Measurements from ENCODE around the gene UBE2S.

Gene UBE2S

DNA sequence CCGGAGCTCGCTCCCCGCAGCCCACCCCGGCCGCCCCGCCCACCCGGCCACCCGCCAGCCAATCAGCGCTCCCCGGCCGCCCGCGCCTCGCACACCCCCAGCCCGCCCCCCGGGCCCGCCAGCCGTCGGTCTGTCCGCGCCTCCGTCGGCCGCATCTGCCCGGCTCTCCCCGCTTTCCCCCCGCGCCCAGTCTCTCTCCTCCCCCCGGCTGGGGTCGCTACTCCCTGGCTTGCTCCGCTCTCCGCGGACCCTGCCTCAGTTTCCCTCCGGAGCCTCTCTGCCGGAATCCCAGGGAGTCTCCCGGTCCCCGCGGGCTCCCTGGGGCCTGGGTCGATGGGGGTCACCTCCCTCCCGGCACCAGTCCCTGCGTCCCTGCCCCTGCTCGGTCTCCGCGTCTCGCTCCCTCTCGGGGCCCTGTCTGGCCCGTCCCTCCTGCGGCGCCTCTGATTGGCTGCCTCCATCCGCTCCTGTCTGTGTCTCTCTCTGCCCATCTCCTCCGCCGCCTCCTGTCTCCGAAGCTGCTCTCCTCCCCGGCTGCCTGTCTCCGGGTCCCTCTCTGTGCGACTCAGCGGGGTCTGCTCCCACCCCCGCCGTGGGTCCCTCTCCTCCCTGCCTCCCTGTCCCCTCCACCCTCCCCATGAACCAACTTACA is 37.8 kb downstream of the UBE2S start:
- Histone ChIP-seq H3K9me2 (replicated peaks; ENCODE audit: low read depth, low read length) (no peaks in the 10 kb centered on the region), H4K20me1 (ENCODE audit: insufficient read depth, low read length, poor library complexity, severe bottlenecking) (no peaks in the 10 kb centered on the region), H3K4me3 (ENCODE audit: low read length, poor library complexity, severe bottlenecking) (no peak overlapping the region), H3K4me2 (ENCODE audit: low read depth, low read length, poor library complexity, severe bottlenecking) (no peak overlapping the region), H3K9me3 (ENCODE audit: insufficient read depth, low read depth, low read length) (no peaks in the 10 kb centered on the region), H2AFZ (ENCODE audit: low read length) (no peak overlapping the region), H3K36me3 (ENCODE audit: insufficient read depth, low read length) (no peaks in the 10 kb centered on the region), H3K27me3 (ENCODE audit: insufficient read depth, low read length, poor library complexity, severe bottlenecking) (no peaks in the 10 kb centered on the region), H3K4me1 (ENCODE audit: insufficient read depth, low read length, poor library complexity, severe bottlenecking) (no peaks in the 10 kb centered on the region), H3K9ac (ENCODE audit: low read depth, low read length, poor library complexity, severe bottlenecking) (no peak overlapping the region), H3K79me2 (ENCODE audit: insufficient read depth, low read length) (no peaks in the 10 kb centered on the region), H3F3A (ENCODE audit: low read depth) (no peaks in the 10 kb centered on the region)
- TF ChIP-seq EZH2phosphoT487 (IDR thresholded peaks at IDR 0.05; ENCODE audit: borderline replicate concordance): no peak

DNA sequence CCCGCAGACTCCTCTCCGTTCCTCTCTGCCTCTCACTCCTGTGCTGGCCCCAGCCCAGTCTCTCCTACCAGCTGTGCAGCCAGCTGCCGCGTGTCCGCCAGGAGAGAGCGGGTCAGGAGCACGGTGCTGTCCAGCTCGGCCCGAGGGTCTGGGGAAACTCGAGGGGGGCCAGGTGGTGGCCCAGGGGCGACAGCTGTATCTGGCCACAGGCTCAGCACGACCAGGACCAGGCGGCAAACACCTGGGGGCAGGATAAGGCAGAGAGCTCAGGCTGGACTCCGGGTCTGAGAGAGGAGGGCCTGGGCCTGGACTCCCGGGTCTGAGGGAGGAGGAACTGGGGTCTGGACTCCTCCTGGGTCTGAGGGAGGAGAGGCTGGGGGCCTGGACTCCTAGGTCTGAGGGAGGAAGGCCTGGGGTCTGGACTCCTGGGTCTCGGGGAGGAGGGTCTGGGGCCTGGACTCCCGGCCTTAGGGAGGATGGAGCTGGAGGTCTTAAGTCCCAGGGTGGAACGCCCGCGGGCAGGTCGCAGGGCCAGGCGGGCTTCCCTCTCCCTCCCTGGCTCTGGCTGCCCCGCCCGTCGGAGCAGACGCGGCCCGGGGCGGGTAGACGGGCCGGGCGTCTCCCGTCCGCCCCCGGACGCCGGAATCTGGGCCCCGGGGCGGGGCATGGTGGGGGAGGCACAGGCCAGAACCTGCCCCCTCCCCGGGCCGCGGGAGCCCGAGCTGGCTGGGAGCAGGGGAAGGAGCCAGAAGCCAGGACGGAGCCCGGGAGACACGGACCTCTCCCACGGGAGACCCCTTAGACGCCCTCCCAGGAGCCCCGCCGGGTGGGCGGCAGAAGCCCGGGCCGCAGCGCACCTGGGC is 38.7 kb downstream of the UBE2S start:
- no peaks in the 10 kb centered on the region for H3K9me3 ChIP-seq (ENCODE audit: insufficient read depth, low read depth, low read length)
- H3K4me1 ChIP-seq (ENCODE audit: insufficient read depth, low read length, poor library complexity, severe bottlenecking): no peaks in the 10 kb centered on the region
- no peak overlapping the region for H3K4me3 ChIP-seq (ENCODE audit: low read length, poor library complexity, severe bottlenecking)
- no peaks in the 10 kb centered on the region for H4K20me1 ChIP-seq (ENCODE audit: insufficient read depth, low read length, poor library complexity, severe bottlenecking)
- H3K79me2 ChIP-seq (ENCODE audit: insufficient read depth, low read length): no peaks in the 10 kb centered on the region
- H3K9me2 ChIP-seq (replicated peaks; ENCODE audit: low read depth, low read length): no peaks in the 10 kb centered on the region
- no peak overlapping the region for H2AFZ ChIP-seq (ENCODE audit: low read length)
- TF ChIP-seq, protein P1, sequence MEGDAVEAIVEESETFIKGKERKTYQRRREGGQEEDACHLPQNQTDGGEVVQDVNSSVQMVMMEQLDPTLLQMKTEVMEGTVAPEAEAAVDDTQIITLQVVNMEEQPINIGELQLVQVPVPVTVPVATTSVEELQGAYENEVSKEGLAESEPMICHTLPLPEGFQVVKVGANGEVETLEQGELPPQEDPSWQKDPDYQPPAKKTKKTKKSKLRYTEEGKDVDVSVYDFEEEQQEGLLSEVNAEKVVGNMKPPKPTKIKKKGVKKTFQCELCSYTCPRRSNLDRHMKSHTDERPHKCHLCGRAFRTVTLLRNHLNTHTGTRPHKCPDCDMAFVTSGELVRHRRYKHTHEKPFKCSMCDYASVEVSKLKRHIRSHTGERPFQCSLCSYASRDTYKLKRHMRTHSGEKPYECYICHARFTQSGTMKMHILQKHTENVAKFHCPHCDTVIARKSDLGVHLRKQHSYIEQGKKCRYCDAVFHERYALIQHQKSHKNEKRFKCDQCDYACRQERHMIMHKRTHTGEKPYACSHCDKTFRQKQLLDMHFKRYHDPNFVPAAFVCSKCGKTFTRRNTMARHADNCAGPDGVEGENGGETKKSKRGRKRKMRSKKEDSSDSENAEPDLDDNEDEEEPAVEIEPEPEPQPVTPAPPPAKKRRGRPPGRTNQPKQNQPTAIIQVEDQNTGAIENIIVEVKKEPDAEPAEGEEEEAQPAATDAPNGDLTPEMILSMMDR (conservative IDR thresholded peaks at IDR 0.05; ENCODE audit: low read length): no peak
- no peak for TF ChIP-seq EZH2phosphoT487 (IDR thresholded peaks at IDR 0.05; ENCODE audit: borderline replicate concordance)
- no peak overlapping the region for H3K9ac ChIP-seq (ENCODE audit: low read depth, low read length, poor library complexity, severe bottlenecking)
- no peak overlapping the region for H3K4me2 ChIP-seq (ENCODE audit: low read depth, low read length, poor library complexity, severe bottlenecking)
- H3K36me3 ChIP-seq (ENCODE audit: insufficient read depth, low read length): no peaks in the 10 kb centered on the region
- no peaks in the 10 kb centered on the region for H3F3A ChIP-seq (ENCODE audit: low read depth)
- no peaks in the 10 kb centered on the region for H3K27me3 ChIP-seq (ENCODE audit: insufficient read depth, low read length, poor library complexity, severe bottlenecking)

DNA sequence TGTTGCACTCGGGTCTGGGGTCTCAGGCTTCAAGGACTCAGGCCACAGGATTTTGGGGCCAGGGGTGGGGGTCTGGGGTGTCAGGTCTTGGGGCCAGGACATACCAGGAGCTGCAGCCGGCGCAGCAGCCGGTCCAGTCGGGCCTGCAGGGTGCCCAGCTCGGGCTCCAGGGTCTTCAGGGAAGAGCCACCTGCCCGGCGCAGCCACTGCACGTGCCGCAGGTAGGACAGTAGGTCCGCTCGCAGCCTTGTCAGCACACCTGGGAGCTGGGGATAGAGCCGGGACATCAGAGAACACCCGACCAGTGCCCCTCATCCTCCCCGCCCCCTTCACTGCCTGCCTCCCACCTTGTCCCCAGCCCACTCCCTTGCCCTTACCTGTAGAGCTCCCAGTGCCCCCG is 39.5 kb downstream of the UBE2S start:
- no peaks in the 10 kb centered on the region for H3K79me2 ChIP-seq (ENCODE audit: insufficient read depth, low read length)
- H3K27me3 ChIP-seq (ENCODE audit: insufficient read depth, low read length, poor library complexity, severe bottlenecking): no peaks in the 10 kb centered on the region
- H4K20me1 ChIP-seq (ENCODE audit: insufficient read depth, low read length, poor library complexity, severe bottlenecking): no peaks in the 10 kb centered on the region
- no peaks in the 10 kb centered on the region for H3K4me1 ChIP-seq (ENCODE audit: insufficient read depth, low read length, poor library complexity, severe bottlenecking)
- no peak overlapping the region for H3K4me2 ChIP-seq (ENCODE audit: low read depth, low read length, poor library complexity, severe bottlenecking)
- no peaks in the 10 kb centered on the region for H3K36me3 ChIP-seq (ENCODE audit: insufficient read depth, low read length)
- no peaks in the 10 kb centered on the region for H3K9me2 ChIP-seq (replicated peaks; ENCODE audit: low read depth, low read length)
- H3F3A ChIP-seq (ENCODE audit: low read depth): no peaks in the 10 kb centered on the region
- TF ChIP-seq EZH2phosphoT487 (IDR thresholded peaks at IDR 0.05; ENCODE audit: borderline replicate concordance): no peak
- TF ChIP-seq, protein P1 (conservative IDR thresholded peaks at IDR 0.05; ENCODE audit: low read length): no peak
- no peak overlapping the region for H3K9ac ChIP-seq (ENCODE audit: low read depth, low read length, poor library complexity, severe bottlenecking)
- H3K4me3 ChIP-seq (ENCODE audit: low read length, poor library complexity, severe bottlenecking): no peak overlapping the region
- H2AFZ ChIP-seq (ENCODE audit: low read length): no peak overlapping the region
- H3K9me3 ChIP-seq (ENCODE audit: insufficient read depth, low read depth, low read length): no peaks in the 10 kb centered on the region
